Gastrocnemius medialis (tissue), 4 donors: ENCODE data around the gene SCAMP3. TPM values are rescaled to one million over a fixed set of nuclear protein-coding genes. Genes with fewer than 3 reads are reported as not detected.

Experiments
- ATAC-seq, 2 donors: fragments of 150-250 bp; one replicate each; pipeline ENCODE4 v1.9.1; 2016
- DNase-seq, 2 donors: peaks; one replicate each; pipeline ENCODE4 v3.0.0-alpha.2; 2019
- H3K27ac ChIP-seq, 4 donors: fragments of 200-600 bp; sonication (generic); 1 replicate in 1 of 4; 2 replicates in 3 of 4; pipeline ENCODE4 v1.5.1; 2016 to 2018; ENCODE audit warnings: mild to moderate bottlenecking in 2 of 4, moderate library complexity in 1 of 4
- H3K27me3 ChIP-seq, 3 donors: fragments of 200-600 bp; sonication (generic) in 2 of 3; 1 replicate in 1 of 3; 2 replicates in 2 of 3; pipeline versions ENCODE4 v1.5.1 to v1.6.0; 2016 to 2019; ENCODE audit warnings: mild to moderate bottlenecking in 1 of 3, moderate library complexity in 1 of 3
- H3K36me3 ChIP-seq, 2 donors: fragments of 200-600 bp; sonication (generic) in 1 of 2; one replicate each; pipeline ENCODE4 v1.5.1; 2017 to 2018
- H3K4me1 ChIP-seq, 2 donors: fragments of 200-600 bp; sonication (generic) in 1 of 2; one replicate each; pipeline ENCODE4 v1.5.1; 2016 to 2017; ENCODE audit warnings: mild to moderate bottlenecking in 2 of 2
- H3K4me3 ChIP-seq, 4 donors: fragments of 200-600 bp; sonication (generic) in 3 of 4; 1 replicate in 1 of 4; 2 replicates in 3 of 4; pipeline ENCODE4 v1.5.1; 2016 to 2019; ENCODE audit warnings: mild to moderate bottlenecking in 2 of 4
- H3K9me3 ChIP-seq, 3 donors: fragments of 200-600 bp; sonication (generic) in 2 of 3; 1 replicate in 1 of 3; 2 replicates in 2 of 3; pipeline ENCODE4 v1.5.1; 2016 to 2019
- CTCF ChIP-seq, 5 experiments: fragments of 450-650 bp in 3 of 5; fragments of 200-600 bp in 2 of 5; sonication (generic) in 2 of 5; IDR thresholded peaks in 4 of 5; conservative IDR thresholded peaks in 1 of 5; 1 replicate in 4 of 5; 2 replicates in 1 of 5; pipeline ENCODE4 v1.5.1; 2016 to 2019; ENCODE audit warnings: antibody characterized with exemption in 5 of 5, mild to moderate bottlenecking in 3 of 5, moderate library complexity in 3 of 5
- POLR2A ChIP-seq, 2 donors: fragments of 450-650 bp; IDR thresholded peaks; one replicate each; pipeline ENCODE4 v1.6.1; 2017; ENCODE audit warnings: antibody characterized with exemption in 2 of 2, mild to moderate bottlenecking in 2 of 2, moderate library complexity in 2 of 2
- in situ Hi-C, 4 donors: fragments of 200-750 bp; cut with MboI; loops; one replicate each; pipeline versions ENCODE4 v1.15.0 to v1.8.0; 2017; ENCODE audit warnings: low sequenced_read_pairs in 4 of 4
- intact Hi-C: fragments of 100-400 bp; cut with DNase I; formaldehyde crosslinking; loops from one replicate; pipeline ENCODE4 v1.15.1; 2023; ENCODE audit warnings: low total_unique reads
- total RNA-seq, 4 donors: library from RNA; depleted of rRNA; stranded (reverse); fragments of >200 nt; gene quantifications; one replicate each; pipeline versions ENCODE4 v1.1.0 to v1.2.3, GENCODE V29; 2016

Gene SCAMP3
- total RNA-seq, 4 donors from 2014 or later = 60.0 to 108 (median 79.3) TPM

GRCh38 chr1:155277070-155277901 lies 15.1 kb upstream of the SCAMP3 start, which contains the start of gene HCN3:
HCN3 (plus strand) TSS chr1:155277463; CDS start chr1:155277591, 128 bp downstream.
- H3K36me3 ChIP-seq = no peaks in the 10 kb centered on the region
- intact Hi-C loops (loop anchor here (1.0 kb wide), 2 partner anchors 31 to 47 kb away; partner anchors contain the start of gene FDPS), in situ Hi-C loops (no loop called here)
- peak; percentile 83 to 88 for ATAC-seq
- no peaks in the 10 kb centered on the region for H3K27me3 ChIP-seq
- peak; percentile 55 to 83 (median 65) for TF ChIP-seq CTCF (IDR thresholded peaks at IDR 0.05 in 4 of 5, conservative IDR thresholded peaks at IDR 0.05 in 1 of 5)
- TF ChIP-seq POLR2A (IDR thresholded peaks at IDR 0.05) = no peak
- no peaks in the 10 kb centered on the region for H3K9me3 ChIP-seq
- DNase-seq = peak; percentile 96
- peak within 1 kb of the TSS; percentile 66 to 71 (median 68) for H3K27ac ChIP-seq
- H3K4me1 ChIP-seq = peaks cover 12 to 25% of the 10 kb centered on the region in 2 donors
- peak within 1 kb of the TSS; percentile 78 to 97 (median 80) for H3K4me3 ChIP-seq

GRCh38 chr1:155273343-155274245 lies 11.4 kb upstream of the SCAMP3 start, which contains the start of gene CLK2:
CLK2 (minus strand) TSS chr1:155273504; CDS start chr1:155270977, 2,527 bp downstream.
- intact Hi-C loops (loop anchor here (1.0 kb wide), 3 partner anchors 11 to 50 kb away; partner anchors contain the start of genes FDPS and SCAMP3), in situ Hi-C loops (no loop called here)
- Histone ChIP-seq H3K4me1 (peaks cover 20 to 39% of the 10 kb centered on the region in 2 donors), H3K4me3 (peak within 1 kb of the TSS; percentile 72 to 86 (median 80)), H3K27me3 (no peaks in the 10 kb centered on the region), H3K36me3 (peaks cover 0 to 31% of the 10 kb centered on the region in 2 donors), H3K27ac (peak within 1 kb of the TSS; percentile 90 to 98 (median 97)), H3K9me3 (no peaks in the 10 kb centered on the region)
- DNase-seq (peak; percentile 89 to 94), ATAC-seq (peak; percentile 81 to 83)
- no peak for TF ChIP-seq CTCF (IDR thresholded peaks at IDR 0.05 in 4 of 5, conservative IDR thresholded peaks at IDR 0.05 in 1 of 5)
- TF ChIP-seq POLR2A (IDR thresholded peaks at IDR 0.05) = peak; percentile 84 to 89

GRCh38 chr1:155272466-155273342 lies 10.5 kb upstream of the SCAMP3 start:
- Histone ChIP-seq H3K27me3 (no peaks in the 10 kb centered on the region), H3K9me3 (no peaks in the 10 kb centered on the region), H3K4me1 (peaks cover 18 to 36% of the 10 kb centered on the region in 2 donors), H3K36me3 (peaks cover 0 to 40% of the 10 kb centered on the region in 2 donors), H3K4me3 (peak overlapping the region; percentile 72 to 86 (median 80)), H3K27ac (peak overlapping the region; percentile 90 to 98 (median 97))
- ATAC-seq (peak; percentile 47 to 57), DNase-seq (no peak)
- intact Hi-C loops (loop anchor here (1.0 kb wide), 3 partner anchors 10 to 51 kb away; partner anchors contain the start of genes FDPS and SCAMP3), in situ Hi-C loops (no loop called here)
- TF ChIP-seq POLR2A (IDR thresholded peaks at IDR 0.05) = no peak

- peaks cover 27 to 38% of the 10 kb centered on the region in 2 donors for H3K4me1 ChIP-seq
- H3K27ac ChIP-seq = no peak overlapping the region
- H3K4me3 ChIP-seq = no peak overlapping the region
- no peak for DNase-seq
- TF ChIP-seq CTCF (IDR thresholded peaks at IDR 0.05 in 4 of 5, conservative IDR thresholded peaks at IDR 0.05 in 1 of 5) (no peak), POLR2A (IDR thresholded peaks at IDR 0.05) (no peak)
- no peaks in the 10 kb centered on the region for H3K9me3 ChIP-seq
- intact Hi-C loops = no loop called here
- peaks cover 0 to 73% of the 10 kb centered on the region in 2 donors for H3K36me3 ChIP-seq
- in situ Hi-C loops = loop anchor here in 1 of 4 donors (10.0 kb wide), 1 partner anchor 45 kb away; no protein-coding TSS in a partner anchor
- ATAC-seq = no peak
- no peaks in the 10 kb centered on the region for H3K27me3 ChIP-seq
These were observed 7.2 kb upstream of the SCAMP3 start for GRCh38 chr1:155269381-155269780.
